PC-9 (cell line): ENCODE measurements around the gene PTPN6.

Source experiments
- CTCF ChIP-seq: fragments of 200-600 bp; sonication (generic); conservative IDR thresholded peaks from 2 replicates; pipeline ENCODE4 v1.6.1; 2017; ENCODE audit warnings: mixed run types, antibody characterized with exemption, mild to moderate bottlenecking, moderate library complexity
- EZH2 ChIP-seq: fragments of 200-600 bp; sonication (generic); IDR thresholded peaks from 2 replicates; pipeline ENCODE4 v1.8.0; 2017; ENCODE audit warnings: antibody characterized with exemption, low read depth

GRCh38 chr12:6963791-6964413 lies 12.7 kb downstream of the PTPN6 start:
- TF ChIP-seq CTCF (no peak), EZH2 (no peak)
